C4-2B (cell line): ENCODE measurements around the gene ZNF302.

Experiments
- ZFX ChIP-seq: fragments of 450-650 bp; IDR thresholded peaks from 2 replicates; pipeline ENCODE4 v1.6.1; 2017
- TF ChIP-seq, protein P1 (sequence below): fragments of 450-650 bp; conservative IDR thresholded peaks from 2 replicates; pipeline ENCODE4 v1.5.1; 2017; ENCODE audit warnings: mild to moderate bottlenecking

DNA sequence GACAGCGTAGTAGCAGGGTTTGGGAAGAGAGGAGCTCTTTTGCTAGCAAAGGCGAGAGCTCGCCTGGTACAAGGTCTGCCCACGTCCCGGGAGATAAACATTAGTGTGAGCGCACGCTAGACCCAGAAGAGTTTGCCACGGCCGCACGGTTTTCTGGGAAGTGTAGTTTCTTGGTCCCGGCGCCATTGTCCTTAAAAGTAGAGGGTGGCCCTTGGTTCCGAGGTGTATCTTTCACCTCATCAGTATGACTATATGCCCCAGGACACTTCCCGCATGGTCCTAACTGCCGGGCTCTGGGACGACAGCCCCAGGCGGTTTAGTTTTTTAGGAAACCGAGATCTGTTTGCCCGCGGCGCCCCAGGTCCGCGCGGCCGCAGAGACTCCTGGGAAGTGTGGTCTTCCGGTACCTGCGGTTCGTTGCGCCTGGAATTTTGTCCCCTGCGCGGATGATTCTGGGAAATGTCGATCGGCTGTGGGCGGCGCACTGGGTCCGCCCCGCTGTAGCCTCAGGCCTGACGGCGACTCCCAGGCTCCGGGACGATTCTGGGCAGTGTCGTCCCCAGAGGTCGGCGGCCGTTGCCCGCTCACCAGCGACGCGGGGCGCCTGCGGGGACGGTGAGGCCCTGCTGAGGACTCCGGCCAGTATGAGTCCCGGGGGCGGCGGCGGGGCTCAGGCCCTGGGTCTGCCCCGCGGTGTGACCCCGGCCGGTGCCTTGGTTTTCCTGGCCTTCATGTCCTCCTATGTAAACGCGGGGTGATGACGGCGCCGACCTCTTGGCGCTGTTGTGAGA, 56.5 kb downstream of the ZNF302 start, which contains the start of gene ZNF181:
- TF ChIP-seq, protein P1, sequence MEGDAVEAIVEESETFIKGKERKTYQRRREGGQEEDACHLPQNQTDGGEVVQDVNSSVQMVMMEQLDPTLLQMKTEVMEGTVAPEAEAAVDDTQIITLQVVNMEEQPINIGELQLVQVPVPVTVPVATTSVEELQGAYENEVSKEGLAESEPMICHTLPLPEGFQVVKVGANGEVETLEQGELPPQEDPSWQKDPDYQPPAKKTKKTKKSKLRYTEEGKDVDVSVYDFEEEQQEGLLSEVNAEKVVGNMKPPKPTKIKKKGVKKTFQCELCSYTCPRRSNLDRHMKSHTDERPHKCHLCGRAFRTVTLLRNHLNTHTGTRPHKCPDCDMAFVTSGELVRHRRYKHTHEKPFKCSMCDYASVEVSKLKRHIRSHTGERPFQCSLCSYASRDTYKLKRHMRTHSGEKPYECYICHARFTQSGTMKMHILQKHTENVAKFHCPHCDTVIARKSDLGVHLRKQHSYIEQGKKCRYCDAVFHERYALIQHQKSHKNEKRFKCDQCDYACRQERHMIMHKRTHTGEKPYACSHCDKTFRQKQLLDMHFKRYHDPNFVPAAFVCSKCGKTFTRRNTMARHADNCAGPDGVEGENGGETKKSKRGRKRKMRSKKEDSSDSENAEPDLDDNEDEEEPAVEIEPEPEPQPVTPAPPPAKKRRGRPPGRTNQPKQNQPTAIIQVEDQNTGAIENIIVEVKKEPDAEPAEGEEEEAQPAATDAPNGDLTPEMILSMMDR: no peak; the same call in 1 of the 2 replicates
- TF ChIP-seq ZFX: peak; percentile 93
